Nephron (organoid): Measurements from ENCODE around the gene BCL7A.
A peak's percentile ranks its signal among the peaks of the same experiment; 100 is the strongest.

Source experiments
- H3K27ac Mint-ChIP-seq, 3 experiments: 2 replicates each; pipeline ENCODE4 v1.8.0; 2020; ENCODE audit warnings: mixed read lengths in 3 of 3, mild to moderate bottlenecking in 2 of 3, moderate library complexity in 1 of 3
- H3K27me3 Mint-ChIP-seq: 2 replicates; pipeline ENCODE4 v1.8.0; 2021; ENCODE audit warnings: low read depth, mild to moderate bottlenecking, moderate library complexity, mixed read lengths
- H3K36me3 Mint-ChIP-seq: 2 replicates; pipeline ENCODE4 v1.8.0; 2020; ENCODE audit warnings: low read depth, mixed read lengths
- H3K4me1 Mint-ChIP-seq: 2 replicates; pipeline ENCODE4 v1.8.0; 2020; ENCODE audit warnings: mixed read lengths
- H3K4me3 Mint-ChIP-seq, 3 experiments: 2 replicates each; pipeline ENCODE4 v1.8.0; 2020; ENCODE audit warnings: mild to moderate bottlenecking in 3 of 3, mixed read lengths in 3 of 3, moderate library complexity in 2 of 3
- H3K9me3 Mint-ChIP-seq: 2 replicates; pipeline ENCODE4 v1.8.0; 2020; ENCODE audit warnings: mixed read lengths
- CTCF ChIP-seq, 3 experiments: fragments of 200-600 bp; sonication (generic); IDR thresholded peaks; one replicate each; pipeline ENCODE4 v1.5.0; 2021; ENCODE audit warnings: antibody characterized with exemption in 3 of 3; ENCODE audit not compliant: unreplicated experiment in 3 of 3

Gene BCL7A

GRCh38 chr12:122079033-122079531, 57.4 kb downstream of the BCL7A start:
- Mint-ChIP-seq H3K27me3 (peaks cover 4% of the 10 kb centered on the region), H3K4me3 (peak overlapping the region; percentile 86 to 92 (median 88)), H3K27ac (peak overlapping the region; percentile 87 to 89 (median 87)), H3K9me3 (no peaks in the 10 kb centered on the region), H3K4me1 (peaks cover 42% of the 10 kb centered on the region), H3K36me3 (peaks cover 13% of the 10 kb centered on the region)
- no peak for TF ChIP-seq CTCF (IDR thresholded peaks at IDR 0.05; ENCODE audit: unreplicated experiment in 3 of 3)

GRCh38 chr12:122079532-122080081, 57.9 kb downstream of the BCL7A start:
- H3K4me3 Mint-ChIP-seq, result peak overlapping the region; percentile 86 to 92 (median 88)
- peaks cover 15% of the 10 kb centered on the region for H3K36me3 Mint-ChIP-seq

GRCh38 chr12:122080149-122081082, 58.7 kb downstream of the BCL7A start:
- no peaks in the 10 kb centered on the region for H3K9me3 Mint-ChIP-seq
- H3K27me3 Mint-ChIP-seq, result no peaks in the 10 kb centered on the region
- H3K4me3 Mint-ChIP-seq, result peak overlapping the region; percentile 86 to 92 (median 88)
- TF ChIP-seq CTCF (IDR thresholded peaks at IDR 0.05; ENCODE audit: unreplicated experiment in 3 of 3), result no peak
- H3K4me1 Mint-ChIP-seq, result peaks cover 46% of the 10 kb centered on the region
- H3K36me3 Mint-ChIP-seq, result peaks cover 19% of the 10 kb centered on the region
- H3K27ac Mint-ChIP-seq, result peak overlapping the region; percentile 87 to 89 (median 87)

More at GRCh38 chr12:122079532-122080081, 57.9 kb downstream of the BCL7A start:
- Mint-ChIP-seq H3K9me3 (no peaks in the 10 kb centered on the region), H3K4me1 (peaks cover 44% of the 10 kb centered on the region), H3K27ac (peak overlapping the region; percentile 87 to 89 (median 87)), H3K27me3 (peaks cover 4% of the 10 kb centered on the region)
- no peak for TF ChIP-seq CTCF (IDR thresholded peaks at IDR 0.05; ENCODE audit: unreplicated experiment in 3 of 3)

GRCh38 chr12:122081083-122081696, 59.5 kb downstream of the BCL7A start:
- Mint-ChIP-seq H3K9me3 (no peaks in the 10 kb centered on the region), H3K27me3 (no peaks in the 10 kb centered on the region), H3K27ac (peak overlapping the region; percentile 85 to 89 (median 86)), H3K36me3 (peaks cover 27% of the 10 kb centered on the region), H3K4me1 (peaks cover 53% of the 10 kb centered on the region), H3K4me3 (peak overlapping the region; percentile 86 to 92 (median 88))
- no peak for TF ChIP-seq CTCF (IDR thresholded peaks at IDR 0.05; ENCODE audit: unreplicated experiment in 3 of 3)

- no peaks in the 10 kb centered on the region for H3K9me3 Mint-ChIP-seq
- H3K27ac Mint-ChIP-seq, result peak overlapping the region; percentile 85 to 89 (median 86)
- peaks cover 30% of the 10 kb centered on the region for H3K36me3 Mint-ChIP-seq
- TF ChIP-seq CTCF (IDR thresholded peaks at IDR 0.05; ENCODE audit: unreplicated experiment in 3 of 3), result no peak
- no peaks in the 10 kb centered on the region for H3K27me3 Mint-ChIP-seq
- peak overlapping the region; percentile 86 to 92 (median 88) for H3K4me3 Mint-ChIP-seq
- peaks cover 59% of the 10 kb centered on the region for H3K4me1 Mint-ChIP-seq
Measured at GRCh38 chr12:122081697-122082221, 60.1 kb downstream of the BCL7A start.
